Thyroid gland (tissue), 4 donors: Measurements from ENCODE around the gene KLF13.

Experiments
- POLR2A ChIP-seq, 2 donors: fragments of 450-650 bp; IDR thresholded peaks; one replicate each; pipeline ENCODE4 v1.6.1; 2017; ENCODE audit warnings: antibody characterized with exemption in 2 of 2, mild to moderate bottlenecking in 2 of 2, moderate library complexity in 1 of 2
- TF ChIP-seq, protein P1 (sequence below), 6 experiments: fragments of 200-600 bp in 3 of 6; fragments of 450-650 bp in 3 of 6; sonication (generic) in 3 of 6; IDR thresholded peaks; one replicate each; pipeline ENCODE4 v1.5.1; 2016 to 2019; ENCODE audit warnings: antibody characterized with exemption in 6 of 6, mild to moderate bottlenecking in 2 of 6, inconsistent platforms in 1 of 6, moderate library complexity in 1 of 6

DNA sequence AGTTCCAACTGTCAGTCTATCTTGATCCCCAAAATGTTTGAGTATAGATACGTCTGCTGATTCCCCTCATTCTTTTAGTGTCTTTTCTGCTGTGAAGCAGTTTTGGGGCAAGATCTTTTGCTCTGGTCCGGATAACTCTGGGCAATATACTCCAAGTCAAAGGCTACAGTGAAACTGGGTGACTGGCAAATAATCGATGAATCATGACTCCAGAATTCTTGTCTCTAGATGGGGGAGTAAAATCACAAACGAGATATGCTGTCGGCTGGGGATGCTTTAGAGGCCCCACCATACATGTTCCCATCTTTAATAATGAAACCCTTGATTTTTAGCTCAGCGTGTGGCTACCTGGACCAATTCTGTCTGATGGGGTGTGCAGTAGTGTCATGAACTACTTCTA is 76.5 kb downstream of the KLF13 start:
- TF ChIP-seq, protein P1, sequence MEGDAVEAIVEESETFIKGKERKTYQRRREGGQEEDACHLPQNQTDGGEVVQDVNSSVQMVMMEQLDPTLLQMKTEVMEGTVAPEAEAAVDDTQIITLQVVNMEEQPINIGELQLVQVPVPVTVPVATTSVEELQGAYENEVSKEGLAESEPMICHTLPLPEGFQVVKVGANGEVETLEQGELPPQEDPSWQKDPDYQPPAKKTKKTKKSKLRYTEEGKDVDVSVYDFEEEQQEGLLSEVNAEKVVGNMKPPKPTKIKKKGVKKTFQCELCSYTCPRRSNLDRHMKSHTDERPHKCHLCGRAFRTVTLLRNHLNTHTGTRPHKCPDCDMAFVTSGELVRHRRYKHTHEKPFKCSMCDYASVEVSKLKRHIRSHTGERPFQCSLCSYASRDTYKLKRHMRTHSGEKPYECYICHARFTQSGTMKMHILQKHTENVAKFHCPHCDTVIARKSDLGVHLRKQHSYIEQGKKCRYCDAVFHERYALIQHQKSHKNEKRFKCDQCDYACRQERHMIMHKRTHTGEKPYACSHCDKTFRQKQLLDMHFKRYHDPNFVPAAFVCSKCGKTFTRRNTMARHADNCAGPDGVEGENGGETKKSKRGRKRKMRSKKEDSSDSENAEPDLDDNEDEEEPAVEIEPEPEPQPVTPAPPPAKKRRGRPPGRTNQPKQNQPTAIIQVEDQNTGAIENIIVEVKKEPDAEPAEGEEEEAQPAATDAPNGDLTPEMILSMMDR (IDR thresholded peaks at IDR 0.05) = no peak
- no peak for TF ChIP-seq POLR2A (IDR thresholded peaks at IDR 0.05)
